GM12878 (cell line): ENCODE results near the gene LMAN2. TPM values are rescaled to one million over a fixed set of nuclear protein-coding genes. Genes with fewer than 3 reads are reported as not detected.

Experiments used
- ATF2 ChIP-seq: IDR thresholded peaks from 2 replicates; pipeline ENCODE4 v1.6.1; 2012; ENCODE audit warnings: low read length, inconsistent platforms
- CTCF ChIP-seq, 3 experiments: IDR thresholded peaks in 2 of 3; conservative IDR thresholded peaks in 1 of 3; 2 replicates each; pipeline ENCODE4 v1.5.1; 2011; ENCODE audit warnings: low read depth in 3 of 3, low read length in 3 of 3, mild to moderate bottlenecking in 3 of 3, control low read depth in 2 of 3, moderate library complexity in 2 of 3, inconsistent platforms in 1 of 3, mixed read lengths in 1 of 3; ENCODE audit not compliant: control insufficient read depth in 2 of 3, insufficient read depth in 1 of 3; ENCODE audit errors: extremely low read depth in 1 of 3
- DPF2 ChIP-seq: fragments of 450-650 bp; IDR thresholded peaks from 2 replicates; pipeline ENCODE4 v1.6.1; 2017; ENCODE audit warnings: mild to moderate bottlenecking
- MLLT1 ChIP-seq: fragments of 450-650 bp; IDR thresholded peaks from 2 replicates; pipeline ENCODE4 v1.6.1; 2016; ENCODE audit warnings: mild to moderate bottlenecking
- NFYA ChIP-seq: IDR thresholded peaks from 2 replicates; pipeline ENCODE4 v1.6.1; 2011; ENCODE audit warnings: low read depth, mild to moderate bottlenecking, low read length, improper control_type of control experiment, borderline replicate concordance
- RELB ChIP-seq: fragments of 450-650 bp; IDR thresholded peaks from 2 replicates; pipeline ENCODE4 v1.6.1; 2017; ENCODE audit warnings: low read depth, mild to moderate bottlenecking, moderate library complexity
- RUNX3 ChIP-seq: IDR thresholded peaks from 2 replicates; pipeline ENCODE4 v1.6.1; 2012; ENCODE audit warnings: low read length, inconsistent platforms
- SPI1 ChIP-seq: IDR thresholded peaks from 2 replicates; pipeline ENCODE4 v1.6.1; 2011; ENCODE audit warnings: low read depth, mild to moderate bottlenecking, low read length, moderate library complexity, borderline replicate concordance; ENCODE audit not compliant: insufficient read depth
- STAT1 ChIP-seq: fragments of 450-650 bp; conservative IDR thresholded peaks from 2 replicates; pipeline ENCODE4 v1.6.1; 2014; ENCODE audit warnings: antibody characterized with exemption, mild to moderate bottlenecking
- ZNF592 ChIP-seq: fragments of 450-650 bp; IDR thresholded peaks from 2 replicates; pipeline ENCODE4 v1.6.1; 2017; ENCODE audit warnings: mild to moderate bottlenecking, moderate library complexity
- ZZZ3 ChIP-seq: IDR thresholded peaks from 2 replicates; pipeline ENCODE4 v1.6.1; 2011; ENCODE audit warnings: low read depth; ENCODE audit not compliant: control insufficient read depth, insufficient read length
- polyA plus RNA-seq, 11 experiments: library from polyadenylated mRNA; depleted of rRNA in 4 of 11; unstranded in 6 of 11; stranded (reverse) in 5 of 11; fragments of >200 nt; fragmentation: Nextera tagmentation in 4 of 11; fragmentation: Illumina TruSeq in 1 of 11; extraction: Ambion mirVana in 4 of 11; extraction: Trizol in 1 of 11; gene quantifications; 1 replicate in 1 of 11; 2 replicates in 10 of 11; pipeline versions ENCODE4 v1.2.1 to v1.2.3, GENCODE V29; 2011 to 2016; ENCODE audit warnings: inconsistent platforms in 2 of 11, missing spikeins in 2 of 11, low read depth in 1 of 11
- total RNA-seq, 4 experiments: library from RNA; depleted of rRNA in 3 of 4; stranded (reverse); fragments of >200 nt in 3 of 4; fragmentation: Illumina TruSeq in 1 of 4; extraction: Trizol in 1 of 4; gene quantifications; 2 replicates each; pipeline versions ENCODE4 v1.2.1 to v1.2.3, GENCODE V29; 2013 to 2021

The LMAN2 gene
- total and polyA plus RNA-seq, 10 of the 15 experiments (the other 5 are each of a cell fraction or from before 2014, with no cell fraction given), result 2.4 to 264 (median 147) TPM

GRCh38 chr5:177320879-177321278, 30.6 kb downstream of the LMAN2 start (continued):
- TF ChIP-seq MLLT1 (no peak), RUNX3 (peak; percentile 58), STAT1 (no peak), CTCF (IDR thresholded peaks at IDR 0.05 in 2 of 3, conservative IDR thresholded peaks at IDR 0.05 in 1 of 3; ENCODE audit: control insufficient read depth in 2 of 3, extremely low read depth in 1 of 3, insufficient read depth in 1 of 3, low read depth in 3 of 3, low read length in 3 of 3) (no peak), RELB (no peak), NFYA (no peak), ZZZ3 (no peak), DPF2 (0 out of 2 replicates have a peak, but pooled peaks have one; percentile 18), SPI1 (peak; percentile 97), ATF2 (peak; percentile 29; the same call in 1 of the 2 replicates), ZNF592 (no peak)
